ENCODE data around the gene UIMC1. TPM values are rescaled to one million over a fixed set of nuclear protein-coding genes. Genes with fewer than 3 reads are reported as not detected.
"Not testable (repeated sequence)": the region's sequence is repeated elsewhere in the genome, so short reads cannot be mapped to it uniquely, and the experiment has no call there.

Gene UIMC1
- total and polyA plus RNA-seq, 2 experiments from 2014 or later = 25.3 to 30.8 TPM

- H3K36me3 ChIP-seq = no peaks in the 10 kb centered on the region
- H3K27me3 ChIP-seq = no peaks in the 10 kb centered on the region
- TF ChIP-seq CTCF (IDR thresholded peaks at IDR 0.05; ENCODE audit: low read depth, low read length) = no peak
- H3K4me1 ChIP-seq (ENCODE audit: low read depth) = peaks cover 4% of the 10 kb centered on the region
- no peak overlapping the region for H3K4me3 ChIP-seq
- no peak for DNase-seq (ENCODE audit: low read depth in 1 of 2, low spot score in 1 of 2)
- no peak overlapping the region for H3K27ac ChIP-seq
- H3K9me3 ChIP-seq (ENCODE audit: low read depth) = no peaks in the 10 kb centered on the region
Observed at GRCh38 chr5:176875783-176876505, 130.6 kb downstream of the UIMC1 start.

- no peak overlapping the region for H3K27ac ChIP-seq
- no peaks in the 10 kb centered on the region for H3K36me3 ChIP-seq
- no peak for DNase-seq (ENCODE audit: low read depth in 1 of 2, low spot score in 1 of 2)
- H3K9me3 ChIP-seq (ENCODE audit: low read depth) = no peaks in the 10 kb centered on the region
- H3K4me3 ChIP-seq = no peak overlapping the region
- peaks cover 4% of the 10 kb centered on the region for H3K4me1 ChIP-seq (ENCODE audit: low read depth)
- no peak for TF ChIP-seq CTCF (IDR thresholded peaks at IDR 0.05; ENCODE audit: low read depth, low read length)
- no peaks in the 10 kb centered on the region for H3K27me3 ChIP-seq
Observed at GRCh38 chr5:176875014-176875550, 131.5 kb downstream of the UIMC1 start.

- no peak for DNase-seq (ENCODE audit: low read depth in 1 of 2, low spot score in 1 of 2)
- H3K27me3 ChIP-seq = no peaks in the 10 kb centered on the region
- H3K9me3 ChIP-seq (ENCODE audit: low read depth) = no peaks in the 10 kb centered on the region
- no peaks in the 10 kb centered on the region for H3K36me3 ChIP-seq
- H3K27ac ChIP-seq = no peak overlapping the region
- H3K4me3 ChIP-seq = no peak overlapping the region
- peaks cover 4% of the 10 kb centered on the region for H3K4me1 ChIP-seq (ENCODE audit: low read depth)
- no peak for TF ChIP-seq CTCF (IDR thresholded peaks at IDR 0.05; ENCODE audit: low read depth, low read length)
Observed at GRCh38 chr5:176874198-176874780, 132.3 kb downstream of the UIMC1 start.

GRCh38 chr5:176873541-176874172, 132.9 kb downstream of the UIMC1 start:
- Histone ChIP-seq H3K4me3 (no peak overlapping the region), H3K27ac (no peak overlapping the region), H3K4me1 (ENCODE audit: low read depth) (peaks cover 4% of the 10 kb centered on the region)

GRCh38 chr5:176873011-176873410, 133.6 kb downstream of the UIMC1 start:
- not testable (repeated sequence) for H3K9me3 ChIP-seq (ENCODE audit: low read depth); H3K36me3 ChIP-seq; H3K27me3 ChIP-seq; H3K27ac ChIP-seq; H3K4me1 ChIP-seq (ENCODE audit: low read depth); DNase-seq (ENCODE audit: low read depth in 1 of 2, low spot score in 1 of 2); H3K4me3 ChIP-seq

More at GRCh38 chr5:176873541-176874172, 132.9 kb downstream of the UIMC1 start:
- Histone ChIP-seq H3K9me3 (ENCODE audit: low read depth) (no peaks in the 10 kb centered on the region), H3K36me3 (no peaks in the 10 kb centered on the region), H3K27me3 (no peaks in the 10 kb centered on the region)
- no peak for DNase-seq (ENCODE audit: low read depth in 1 of 2, low spot score in 1 of 2)
- TF ChIP-seq CTCF (IDR thresholded peaks at IDR 0.05; ENCODE audit: low read depth, low read length) = no peak

- not testable (repeated sequence) for H3K4me1 ChIP-seq (ENCODE audit: low read depth); H3K36me3 ChIP-seq; H3K27me3 ChIP-seq
Observed at GRCh38 chr5:176872586-176872985, 134.0 kb downstream of the UIMC1 start.

GRCh38 chr5:176870644-176871043, 135.9 kb downstream of the UIMC1 start:
- not testable (repeated sequence) for H3K27me3 ChIP-seq; DNase-seq (ENCODE audit: low read depth in 1 of 2, low spot score in 1 of 2); H3K27ac ChIP-seq; H3K36me3 ChIP-seq; H3K9me3 ChIP-seq (ENCODE audit: low read depth); H3K4me3 ChIP-seq
- H3K4me1 ChIP-seq (ENCODE audit: low read depth) = peaks cover 11% of the 10 kb centered on the region

More at GRCh38 chr5:176872586-176872985, 134.0 kb downstream of the UIMC1 start:
- not testable (repeated sequence) for H3K9me3 ChIP-seq (ENCODE audit: low read depth); DNase-seq (ENCODE audit: low read depth in 1 of 2, low spot score in 1 of 2); H3K27ac ChIP-seq; H3K4me3 ChIP-seq

Data from cardiac muscle cell (in vitro differentiated cells and primary cell).